ENCODE data around the gene PAPPA2.
"Not testable (repeated sequence)": the region's sequence is repeated elsewhere in the genome, so short reads cannot be mapped to it uniquely, and the experiment has no call there.

PAPPA2 gene

GRCh38 chr1:176450526-176450925, 12.4 kb upstream of the PAPPA2 start:
- Histone ChIP-seq H3K9me3 (replicated peaks in 1 of 11) (peaks cover 0 to 13% (median 12%) of the 10 kb centered on the region in 11 experiments; a peak in 13 of 22 replicates), H3K9ac (no peak overlapping the region), H3K4me2 (no peak overlapping the region), H4K20me1 (no peaks in the 10 kb centered on the region), H3K27ac (no peak overlapping the region), H3K4me3 (no peak overlapping the region), H3K4me1 (no peaks in the 10 kb centered on the region), H3K36me3 (no peaks in the 10 kb centered on the region), H3K27me3 (no peaks in the 10 kb centered on the region)
- no peak for TF ChIP-seq Cebpa-rat (IDR thresholded peaks at IDR 0.05)

DNA sequence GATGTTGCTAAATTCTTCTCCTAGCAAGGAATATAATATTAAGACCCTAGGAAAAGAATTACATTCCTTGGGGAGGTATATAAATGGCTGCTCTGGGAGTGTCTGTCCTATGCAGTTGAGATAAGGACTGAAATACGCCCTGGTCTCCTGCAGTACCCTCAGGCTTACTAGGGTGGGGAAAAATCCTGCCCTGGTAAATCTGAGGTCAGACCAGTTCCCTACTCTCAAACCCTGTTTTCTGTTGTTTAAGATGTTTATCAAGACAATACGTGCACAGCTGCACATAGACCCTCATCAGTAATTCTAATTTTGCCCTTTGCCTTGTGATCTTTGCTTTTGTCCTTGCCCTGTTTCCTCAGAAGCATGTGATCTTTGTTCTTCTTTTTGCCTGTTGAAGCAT, 11.2 kb upstream of the PAPPA2 start:
- not testable (repeated sequence) for H3K4me3 ChIP-seq, H3K4me2 ChIP-seq, H3K9ac ChIP-seq, H3K4me1 ChIP-seq, H3K27me3 ChIP-seq, H4K20me1 ChIP-seq, H3K27ac ChIP-seq, H3K36me3 ChIP-seq
- peaks cover 0 to 13% (median 12%) of the 10 kb centered on the region in 11 experiments; a peak in 13 of 22 replicates for H3K9me3 ChIP-seq (replicated peaks in 1 of 11)

- H4K20me1 ChIP-seq = no peaks in the 10 kb centered on the region
- peaks cover 0 to 31% (median 8%) of the 10 kb centered on the region in 11 experiments; a peak in 14 of 22 replicates for H3K9me3 ChIP-seq (replicated peaks in 1 of 11)
- H3K27me3 ChIP-seq = no peaks in the 10 kb centered on the region
- no peak overlapping the region for H3K9ac ChIP-seq
- TF ChIP-seq Cebpa-rat (IDR thresholded peaks at IDR 0.05) = no peak
- no peak overlapping the region for H3K4me3 ChIP-seq
- H3K4me2 ChIP-seq = no peak overlapping the region
- no peak overlapping the region for H3K27ac ChIP-seq
- no peaks in the 10 kb centered on the region for H3K4me1 ChIP-seq
- H3K36me3 ChIP-seq = no peaks in the 10 kb centered on the region
Observed at GRCh38 chr1:176456795-176457194, 6.2 kb upstream of the PAPPA2 start.

DNA sequence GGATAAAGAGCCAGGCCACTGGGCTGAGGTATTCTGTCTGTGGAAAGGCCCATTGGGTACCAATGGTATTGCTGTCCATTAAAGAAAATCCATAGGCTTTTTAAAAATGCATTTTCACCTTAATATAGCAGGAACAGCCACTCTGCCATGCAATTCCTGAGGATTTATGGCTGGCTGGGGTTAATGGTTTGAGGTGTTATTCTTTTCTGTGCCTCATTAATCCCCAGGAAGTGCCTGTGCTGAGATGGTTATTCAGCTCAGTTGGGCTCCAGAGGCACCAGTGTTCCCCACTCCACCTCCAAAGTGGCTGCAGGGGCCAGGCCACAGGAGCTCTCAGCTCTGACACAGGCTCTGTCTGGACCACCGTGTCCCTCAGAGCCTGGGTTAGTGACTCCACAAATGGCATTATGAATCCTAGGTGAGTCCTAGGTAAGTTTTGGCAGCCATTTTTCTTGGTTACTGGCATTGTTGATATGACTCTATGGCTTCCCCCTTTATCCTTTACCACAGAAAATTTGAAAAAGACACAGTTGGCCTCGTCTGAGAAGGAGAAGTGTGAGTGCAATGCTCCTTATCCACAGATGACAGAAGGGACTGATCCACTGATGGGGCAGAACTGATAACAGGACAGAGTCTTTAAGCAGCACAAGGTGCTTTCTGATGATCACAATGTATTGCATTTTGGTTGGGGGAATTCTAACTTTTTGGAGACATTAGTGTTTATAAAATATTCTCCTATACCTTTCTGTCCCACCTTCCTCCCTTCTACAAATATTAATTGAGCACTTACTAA, 2.2 kb upstream of the PAPPA2 start:
- Histone ChIP-seq H3K36me3 (no peaks in the 10 kb centered on the region), H3K4me1 (no peaks in the 10 kb centered on the region), H3K9me3 (replicated peaks in 1 of 11) (peaks cover 0 to 23% (median 0%) of the 10 kb centered on the region in 11 experiments; a peak in 3 of 22 replicates), H3K27ac (no peak overlapping the region), H4K20me1 (no peaks in the 10 kb centered on the region), H3K27me3 (no peaks in the 10 kb centered on the region), H3K4me3 (no peak overlapping the region), H3K4me2 (no peak overlapping the region), H3K9ac (no peak overlapping the region)
- no peak for TF ChIP-seq Cebpa-rat (IDR thresholded peaks at IDR 0.05)

- no peaks in the 10 kb centered on the region for H4K20me1 ChIP-seq
- no peak overlapping the region for H3K4me3 ChIP-seq
- no peak for TF ChIP-seq Cebpa-rat (IDR thresholded peaks at IDR 0.05)
- H3K27me3 ChIP-seq = no peaks in the 10 kb centered on the region
- H3K4me2 ChIP-seq = no peak overlapping the region
- no peak overlapping the region for H3K27ac ChIP-seq
- H3K4me1 ChIP-seq = no peaks in the 10 kb centered on the region
- peaks cover 0 to 23% (median 0%) of the 10 kb centered on the region in 11 experiments; a peak in 3 of 22 replicates for H3K9me3 ChIP-seq (replicated peaks in 1 of 11)
- H3K9ac ChIP-seq = no peak overlapping the region
- no peaks in the 10 kb centered on the region for H3K36me3 ChIP-seq
Observed at GRCh38 chr1:176461576-176461975, 1.4 kb upstream of the PAPPA2 start.

- Histone ChIP-seq H3K4me2 (no peak overlapping the region), H3K9ac (no peak overlapping the region), H4K20me1 (no peaks in the 10 kb centered on the region), H3K4me3 (no peak overlapping the region), H3K9me3 (replicated peaks in 1 of 11) (no peaks in the 10 kb centered on the region), H3K27ac (no peak overlapping the region), H3K4me1 (no peaks in the 10 kb centered on the region), H3K27me3 (no peaks in the 10 kb centered on the region), H3K36me3 (no peaks in the 10 kb centered on the region)
- no peak for TF ChIP-seq Cebpa-rat (IDR thresholded peaks at IDR 0.05)
Observed at GRCh38 chr1:176466514-176466913, 3.5 kb downstream of the PAPPA2 start.

DNA sequence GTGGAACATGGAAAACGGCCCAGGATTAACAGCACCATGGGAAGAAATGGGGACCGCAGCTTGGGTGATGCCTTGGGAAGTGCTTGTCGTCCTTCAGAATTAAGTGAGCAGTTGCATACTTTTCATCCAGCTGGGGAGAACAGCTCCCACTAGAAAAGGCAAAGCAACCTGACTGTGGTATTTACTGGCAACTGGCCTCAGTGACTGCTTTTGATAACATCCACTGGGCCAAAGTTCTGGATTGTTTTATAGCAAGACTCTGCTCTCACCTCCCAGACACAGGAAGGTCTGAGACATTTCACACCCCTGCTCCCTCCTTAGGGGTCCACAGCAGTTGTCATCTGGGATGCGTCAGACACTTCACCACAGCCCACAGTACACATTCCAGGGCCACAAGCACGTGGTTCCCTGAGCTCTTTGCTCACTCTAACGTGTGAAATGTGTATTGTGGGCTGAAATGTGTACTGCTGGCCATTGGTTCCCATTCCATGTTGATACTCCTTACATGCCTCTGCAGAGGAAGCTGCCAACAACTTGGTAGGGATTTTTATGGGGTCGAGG, 6.6 kb downstream of the PAPPA2 start:
- H3K36me3 ChIP-seq = no peaks in the 10 kb centered on the region
- no peak overlapping the region for H3K27ac ChIP-seq
- TF ChIP-seq Cebpa-rat (IDR thresholded peaks at IDR 0.05) = no peak
- no peaks in the 10 kb centered on the region for H4K20me1 ChIP-seq
- H3K4me1 ChIP-seq = no peaks in the 10 kb centered on the region
- H3K27me3 ChIP-seq = no peaks in the 10 kb centered on the region
- H3K4me2 ChIP-seq = no peak overlapping the region
- H3K9ac ChIP-seq = no peak overlapping the region
- H3K9me3 ChIP-seq (replicated peaks in 1 of 11) = no peaks in the 10 kb centered on the region
- H3K4me3 ChIP-seq = no peak overlapping the region

DNA sequence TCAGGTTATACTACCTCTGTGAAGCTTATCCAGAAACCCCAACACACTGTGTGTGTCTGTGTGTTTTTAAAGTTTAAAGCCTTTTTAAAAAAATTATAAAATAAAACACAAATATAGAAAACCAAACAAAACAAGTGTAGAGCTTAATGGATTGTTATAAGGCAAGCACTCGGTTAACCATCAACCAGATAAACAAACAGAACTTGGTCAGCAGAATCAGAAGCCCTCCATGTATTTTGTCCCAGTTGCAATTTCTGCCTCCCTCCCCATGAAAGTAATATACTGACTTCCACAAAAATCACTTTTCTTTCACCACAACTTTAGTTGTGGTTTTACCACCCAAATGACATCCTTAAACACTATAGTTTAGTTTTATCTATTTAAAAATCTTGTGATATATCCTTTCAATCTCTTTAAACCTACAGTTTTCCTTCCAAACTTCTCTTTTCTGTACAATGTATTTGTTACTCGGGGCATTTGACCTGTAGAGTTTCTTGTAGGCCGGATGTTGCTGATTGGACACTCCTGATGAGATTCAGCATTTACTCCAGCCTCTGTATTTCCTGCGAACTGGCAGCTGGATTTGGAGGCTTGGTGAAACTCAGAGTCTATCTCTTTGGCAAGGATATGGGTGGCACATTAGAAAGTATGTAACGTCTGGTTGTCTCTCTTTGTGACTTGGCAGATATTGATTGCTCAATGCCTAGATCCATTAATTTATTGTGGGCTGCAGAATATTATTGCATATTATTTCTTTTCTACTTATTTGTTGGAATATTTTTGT, 8.6 kb downstream of the PAPPA2 start:
- Histone ChIP-seq H3K4me1 (no peaks in the 10 kb centered on the region), H3K27ac (no peak overlapping the region), H3K9ac (no peak overlapping the region), H3K27me3 (no peaks in the 10 kb centered on the region), H3K9me3 (replicated peaks in 1 of 11) (no peaks in the 10 kb centered on the region), H4K20me1 (no peaks in the 10 kb centered on the region), H3K4me2 (no peak overlapping the region), H3K36me3 (no peaks in the 10 kb centered on the region), H3K4me3 (no peak overlapping the region)
- TF ChIP-seq Cebpa-rat (IDR thresholded peaks at IDR 0.05) = no peak

- no peak overlapping the region for H3K4me3 ChIP-seq
- no peak overlapping the region for H3K9ac ChIP-seq
- H3K36me3 ChIP-seq = no peaks in the 10 kb centered on the region
- no peak overlapping the region for H3K4me2 ChIP-seq
- no peaks in the 10 kb centered on the region for H4K20me1 ChIP-seq
- H3K27ac ChIP-seq = no peak overlapping the region
- TF ChIP-seq Cebpa-rat (IDR thresholded peaks at IDR 0.05) = no peak
- no peaks in the 10 kb centered on the region for H3K9me3 ChIP-seq (replicated peaks in 1 of 11)
- no peaks in the 10 kb centered on the region for H3K27me3 ChIP-seq
- H3K4me1 ChIP-seq = no peaks in the 10 kb centered on the region
Observed at GRCh38 chr1:176479971-176480370, 17.0 kb downstream of the PAPPA2 start.
